ENCODE data around the gene TXLNG.
A peak's percentile ranks its signal among the peaks of the same experiment; 100 is the strongest.
"Not testable (repeated sequence)": the region's sequence is repeated elsewhere in the genome, so short reads cannot be mapped to it uniquely, and the experiment has no call there.

Gene TXLNG

GRCh38 chrX:16786139-16786790, at the start of gene TXLNG:
Gene TXLNG, plus strand, starts transcription at chrX:16786466. Its CDS starts 22 bp downstream, at chrX:16786488.
- peak; percentile 80 for DNase-seq (ENCODE audit: low read depth)

DNA sequence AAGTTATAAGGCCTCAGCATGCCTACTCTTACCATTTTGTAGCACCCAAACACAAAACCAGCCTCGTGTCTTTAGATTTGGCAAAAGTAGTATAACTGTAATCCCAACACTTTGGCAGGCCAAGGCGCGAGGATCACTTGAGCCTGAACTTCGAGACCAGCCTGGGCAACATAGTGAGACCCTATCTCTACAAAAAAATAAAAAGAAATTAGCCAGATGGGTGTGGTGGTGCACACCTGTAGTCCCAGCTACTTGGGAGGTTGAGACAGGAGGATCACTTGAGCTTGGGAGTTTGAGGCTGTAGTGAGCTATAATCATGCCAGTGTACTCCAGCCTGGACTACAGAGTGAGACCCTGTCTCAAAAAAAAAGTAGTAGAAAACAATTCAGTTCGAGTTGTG, 49.2 kb upstream of the TXLNG start:
- no peak for DNase-seq (ENCODE audit: low read depth)

DNA sequence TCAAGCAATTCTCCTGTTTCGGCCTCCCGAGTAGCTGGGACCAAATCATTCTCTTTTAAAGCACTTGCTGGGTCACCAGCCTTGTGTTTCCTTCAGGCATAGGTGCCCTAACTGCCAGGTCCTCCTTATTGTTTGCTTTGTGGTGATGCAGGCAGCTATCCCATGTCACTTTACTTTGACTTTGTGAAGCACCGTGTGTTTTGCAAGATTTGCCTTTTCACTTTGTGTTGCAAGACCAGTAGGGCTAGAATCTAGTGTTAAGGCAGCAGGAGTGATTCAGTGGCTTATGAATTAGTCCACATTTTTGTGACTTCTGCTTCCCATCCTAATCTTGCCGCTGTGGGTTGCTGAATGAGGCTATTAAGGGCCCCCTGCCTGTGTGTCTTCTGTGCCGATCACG, 46.7 kb upstream of the TXLNG start:
- no peak for DNase-seq (ENCODE audit: low read depth)

DNA sequence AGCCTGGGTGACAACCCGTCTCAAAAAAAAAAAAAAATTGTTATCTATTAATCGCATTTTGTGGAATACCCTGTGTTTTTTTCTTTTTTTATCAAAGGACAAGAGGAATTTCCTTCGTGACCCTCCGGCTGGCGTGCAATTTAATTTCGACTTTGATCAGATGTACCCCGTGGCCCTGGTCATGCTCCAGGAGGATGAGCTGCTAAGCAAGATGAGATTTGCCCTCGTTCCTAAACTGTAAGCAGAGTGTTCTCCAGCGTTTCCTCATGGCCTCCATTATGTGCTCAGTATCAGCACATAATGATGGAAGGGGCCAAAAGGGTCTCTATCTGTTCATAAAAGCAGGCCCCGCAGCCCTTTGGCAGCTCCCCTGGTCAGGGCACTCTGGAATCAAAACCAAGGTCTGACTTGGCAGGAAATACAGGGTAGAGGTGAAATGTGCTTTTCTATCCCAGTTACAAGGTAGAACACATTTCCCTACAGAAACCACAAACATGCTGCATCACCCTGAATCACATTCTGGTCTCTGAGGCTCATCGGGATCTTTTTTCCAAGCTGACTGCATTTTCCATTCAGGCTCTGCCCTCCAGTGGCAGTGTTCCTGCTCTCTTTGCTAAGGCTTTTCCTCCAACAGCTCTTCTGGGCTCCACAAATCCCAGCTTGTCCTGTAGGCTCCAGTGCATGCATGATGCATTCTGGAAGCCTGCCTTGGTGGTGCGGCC, 42.5 kb upstream of the TXLNG start:
- DNase-seq (ENCODE audit: low read depth), result no peak

GRCh38 chrX:16745102-16745501, 41.2 kb upstream of the TXLNG start:
- DNase-seq (ENCODE audit: low read depth), result no peak

GRCh38 chrX:16745659-16746058, 40.6 kb upstream of the TXLNG start:
- DNase-seq (ENCODE audit: low read depth), result no peak

DNA sequence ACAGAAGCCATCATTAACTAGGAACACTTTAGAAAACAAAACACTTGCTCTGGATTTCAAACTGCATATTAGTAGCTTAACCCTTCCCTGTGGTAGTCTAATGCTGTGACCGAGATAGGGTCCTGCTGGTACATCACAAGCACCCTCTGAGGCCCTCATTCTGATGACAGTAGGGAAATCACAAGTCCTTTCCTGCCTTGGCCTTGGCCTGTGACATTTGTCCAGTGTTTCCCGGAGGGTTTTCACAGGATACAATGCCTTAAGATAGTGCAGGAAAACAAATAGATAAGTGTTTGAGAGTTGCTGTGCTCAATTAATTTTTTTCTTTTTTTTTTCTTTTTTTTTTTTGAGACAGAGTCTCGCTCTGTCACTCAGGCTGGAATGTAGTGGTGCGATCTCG, 37.8 kb upstream of the TXLNG start:
- no peak for DNase-seq (ENCODE audit: low read depth)

DNA sequence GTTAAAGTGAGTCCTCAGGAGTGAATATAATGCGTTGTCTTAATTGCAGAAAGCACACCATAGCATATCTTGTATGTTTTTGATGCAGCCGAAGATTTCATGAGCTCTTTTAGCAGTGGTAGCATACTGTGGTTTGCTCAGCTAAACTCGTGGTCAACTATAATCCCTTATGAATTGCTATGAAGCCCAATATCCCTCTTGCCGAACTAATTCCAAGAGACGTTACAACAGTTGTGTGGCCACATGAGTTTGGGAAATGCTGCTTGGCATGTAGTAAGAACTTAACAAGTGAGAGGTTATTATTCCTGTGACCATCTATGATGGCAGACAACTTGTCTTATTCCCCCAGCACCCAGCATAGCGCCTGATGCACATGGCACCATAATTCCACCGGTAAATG, 36.1 kb upstream of the TXLNG start:
- DNase-seq (ENCODE audit: low read depth), result no peak

GRCh38 chrX:16754019-16754418, 32.2 kb upstream of the TXLNG start:
- no peak for DNase-seq (ENCODE audit: low read depth)

GRCh38 chrX:16756724-16757123, 29.5 kb upstream of the TXLNG start:
- no peak for DNase-seq (ENCODE audit: low read depth)

GRCh38 chrX:16761500-16761899, 24.8 kb upstream of the TXLNG start:
- DNase-seq (ENCODE audit: low read depth), result not testable (repeated sequence)

GRCh38 chrX:16762579-16762978, 23.7 kb upstream of the TXLNG start:
- no peak for DNase-seq (ENCODE audit: low read depth)

- no peak for DNase-seq (ENCODE audit: low read depth)
Observed at GRCh38 chrX:16765594-16765993, 20.7 kb upstream of the TXLNG start.

DNA sequence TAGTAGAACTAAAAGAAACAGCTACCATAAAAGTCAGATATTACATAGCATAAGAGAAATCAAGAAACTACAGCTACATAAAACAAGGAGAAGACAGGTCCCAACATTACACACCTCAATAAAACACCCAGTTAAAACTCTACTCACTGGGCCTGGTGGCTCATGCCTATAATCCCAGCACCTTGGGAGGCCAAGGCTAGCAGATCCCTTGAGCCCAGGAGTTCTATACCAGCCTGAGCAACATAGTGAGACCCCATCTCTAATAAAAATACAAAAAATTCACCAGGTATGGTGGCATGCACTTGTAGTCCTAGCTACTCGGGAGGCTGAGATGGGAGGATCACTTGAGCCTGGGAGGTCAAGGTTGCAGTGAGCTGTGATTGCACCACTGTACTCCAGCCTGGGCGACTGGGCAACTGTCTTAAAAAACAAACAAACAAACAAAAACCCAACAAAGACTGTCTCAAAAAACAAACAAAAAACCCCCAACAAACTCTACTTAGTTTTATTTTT, 15.2 kb upstream of the TXLNG start:
- no peak for DNase-seq (ENCODE audit: low read depth)

GRCh38 chrX:16771483-16772398, 14.5 kb upstream of the TXLNG start:
- no peak for DNase-seq (ENCODE audit: low read depth)

DNA sequence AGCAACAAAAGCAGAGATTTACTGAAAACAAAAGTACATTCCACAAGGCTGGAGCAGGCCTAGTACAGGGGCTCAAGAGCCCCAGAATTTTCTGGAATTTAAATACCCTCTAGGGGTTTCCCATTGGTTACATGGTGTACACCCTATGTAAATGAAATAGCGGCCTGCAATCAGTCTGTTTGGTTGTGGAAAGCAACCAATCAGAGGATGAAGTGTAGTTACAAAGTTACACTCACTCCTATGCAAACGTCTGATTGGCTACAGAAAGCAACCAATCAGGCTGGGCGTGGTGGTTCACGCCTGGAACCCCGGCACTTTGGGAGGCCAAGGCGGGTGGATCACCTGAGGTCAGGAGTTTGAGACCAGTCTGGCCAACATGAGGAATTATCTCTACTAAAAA, 13.8 kb upstream of the TXLNG start:
- no peak for DNase-seq (ENCODE audit: low read depth)

DNA sequence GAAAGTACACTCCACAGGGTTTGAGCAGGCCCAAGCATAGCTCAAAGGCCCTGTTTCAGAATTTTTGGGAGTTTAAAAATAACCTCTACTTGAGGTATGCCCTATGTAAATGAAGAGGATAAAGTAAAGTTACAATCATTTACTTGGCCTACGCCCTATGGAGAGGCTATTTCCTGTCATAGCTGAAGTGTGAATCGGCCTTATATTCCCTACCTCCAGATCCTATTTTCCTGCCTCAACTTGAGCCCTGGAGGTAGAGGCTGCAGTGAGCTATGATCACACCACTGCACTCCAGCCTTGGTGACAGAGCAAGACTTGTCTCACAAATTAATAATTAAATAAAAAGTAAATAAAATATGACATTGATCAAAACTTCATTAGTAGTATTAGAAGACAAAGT, 11.5 kb upstream of the TXLNG start:
- DNase-seq (ENCODE audit: low read depth), result no peak

DNA sequence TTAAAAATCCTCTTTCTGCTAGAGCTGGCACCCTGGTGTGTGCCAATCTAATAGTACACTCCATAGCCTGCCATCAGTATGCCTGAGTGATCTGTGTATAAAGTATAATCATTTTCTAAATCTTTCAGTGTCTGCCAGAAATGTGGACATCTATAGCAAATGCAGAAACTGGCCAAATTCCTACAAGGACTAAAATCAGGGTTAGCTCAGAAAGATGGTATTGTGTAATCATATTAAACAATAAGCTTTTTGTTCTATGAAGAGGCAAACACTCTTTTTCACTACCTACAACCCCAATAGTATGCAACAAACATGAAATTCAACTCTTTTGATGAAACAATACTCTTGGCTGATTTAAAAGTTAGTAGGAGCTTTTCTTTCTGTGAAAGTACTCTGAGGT, 7.7 kb upstream of the TXLNG start:
- no peak for DNase-seq (ENCODE audit: low read depth)

GRCh38 chrX:16778993-16779392, 7.3 kb upstream of the TXLNG start:
- DNase-seq (ENCODE audit: low read depth), result no peak

DNA sequence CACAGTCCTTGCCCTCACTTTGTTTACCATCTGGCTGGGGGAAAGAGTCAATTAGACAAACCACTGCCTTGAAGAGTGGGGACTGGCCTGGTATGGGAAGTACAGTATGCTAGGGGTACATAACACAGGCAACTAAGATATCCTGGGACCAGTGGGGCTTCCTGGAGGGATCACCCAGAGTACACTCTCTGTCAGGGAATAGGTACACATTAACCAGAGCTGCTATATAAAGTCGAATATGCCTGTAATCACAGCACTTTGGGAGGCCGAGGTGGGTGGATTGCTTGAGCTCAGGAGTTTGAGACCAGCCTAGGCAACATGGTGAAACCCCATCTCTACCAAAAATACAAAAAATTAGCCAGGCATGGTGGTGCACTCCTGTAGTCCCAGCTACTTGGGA, 6.5 kb upstream of the TXLNG start:
- DNase-seq (ENCODE audit: low read depth), result not testable (repeated sequence)

GRCh38 chrX:16783452-16783851, 2.8 kb upstream of the TXLNG start:
- DNase-seq (ENCODE audit: low read depth), result no peak

GRCh38 chrX:16784440-16784839, 1.8 kb upstream of the TXLNG start:
- DNase-seq (ENCODE audit: low read depth), result not testable (repeated sequence)
